HG02870 (cell line): ENCODE data around the gene TMIGD3.
"Not testable (repeated sequence)": the region's sequence is repeated elsewhere in the genome, so short reads cannot be mapped to it uniquely, and the experiment has no call there.

Experiments used
- ATAC-seq: cut with Tn5 transposase; IDR thresholded peaks from one replicate; pipeline ENCODE4 v1.9.1; 2021; ENCODE audit warnings: mild to moderate bottlenecking, moderate library complexity; ENCODE audit not compliant: unreplicated experiment

The TMIGD3 gene

DNA sequence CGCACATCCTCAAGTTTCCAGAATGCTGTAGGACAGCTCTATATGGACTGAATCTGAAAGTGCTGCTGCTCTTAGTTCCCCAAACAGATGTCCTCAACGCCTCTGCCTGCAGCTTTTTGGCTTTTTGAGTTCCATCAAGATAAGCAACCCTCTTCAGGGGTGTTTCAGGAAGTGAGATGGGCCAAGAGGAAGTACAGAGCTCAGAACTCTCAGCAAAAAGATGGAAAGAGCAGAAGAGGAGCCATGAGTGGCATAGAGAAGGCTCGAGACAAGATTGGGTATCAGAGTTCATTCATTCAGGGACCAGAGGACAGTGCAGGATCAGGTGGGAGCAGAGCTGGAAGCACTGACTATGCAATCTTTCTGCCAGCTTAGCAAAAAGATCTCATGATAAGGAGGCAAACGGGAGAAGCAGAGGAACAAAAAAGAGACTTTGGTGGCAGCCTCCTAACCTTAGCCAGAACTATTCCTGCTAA is at the start of gene TMIGD3, which contains the start of gene ADORA3:
TSS of gene TMIGD3 (minus strand) at position 49 of the 476 bp plus-strand sequence. CDS start 279 bp downstream, outside the sequence.
TSS of gene ADORA3 (minus strand) at position 49 of the 476 bp plus-strand sequence. CDS start 279 bp downstream, outside the sequence.
- no peak for ATAC-seq

- ATAC-seq: no peak
Measured at GRCh38 chr1:111553196-111553595, 49.8 kb upstream of the TMIGD3 start.

- ATAC-seq: no peak
Measured at GRCh38 chr1:111552587-111552986, 49.2 kb upstream of the TMIGD3 start.

DNA sequence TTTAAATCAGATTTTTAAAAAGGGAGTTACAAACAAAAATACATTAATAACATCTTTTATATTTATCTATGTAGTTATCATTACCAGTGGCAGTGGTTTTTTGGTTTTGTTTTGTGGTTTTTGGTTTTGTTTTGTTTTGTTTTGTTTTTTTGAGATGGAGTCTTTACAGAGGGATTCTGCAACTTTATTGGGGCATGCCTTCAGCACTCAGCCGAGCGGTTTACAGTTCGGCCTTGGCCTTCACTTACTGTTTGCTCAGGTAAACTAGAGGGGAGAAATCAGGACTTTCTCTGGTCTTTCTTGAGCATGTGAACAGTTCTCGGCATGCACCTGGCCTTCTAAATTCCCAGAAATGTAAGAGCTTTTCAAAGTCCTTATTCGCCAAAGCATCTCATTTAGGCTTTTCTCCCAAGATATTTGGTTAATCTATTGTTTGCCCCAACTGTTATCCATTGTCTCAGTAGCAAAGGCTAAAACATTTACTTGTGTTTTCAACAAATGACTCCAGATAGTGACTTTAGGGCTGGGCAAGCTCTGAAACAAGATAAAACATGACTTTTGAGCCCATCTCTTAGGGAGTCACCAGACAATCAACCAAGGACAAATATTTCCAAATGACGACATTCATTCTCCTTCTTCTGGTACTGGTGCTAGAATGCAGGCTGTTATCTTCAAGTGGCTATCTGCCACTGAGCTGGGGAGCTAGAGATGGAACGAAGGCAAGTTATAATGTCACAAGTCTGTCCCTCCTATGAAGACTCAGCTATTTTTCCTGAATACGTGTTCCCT is 48.4 kb upstream of the TMIGD3 start:
- no peak for ATAC-seq

DNA sequence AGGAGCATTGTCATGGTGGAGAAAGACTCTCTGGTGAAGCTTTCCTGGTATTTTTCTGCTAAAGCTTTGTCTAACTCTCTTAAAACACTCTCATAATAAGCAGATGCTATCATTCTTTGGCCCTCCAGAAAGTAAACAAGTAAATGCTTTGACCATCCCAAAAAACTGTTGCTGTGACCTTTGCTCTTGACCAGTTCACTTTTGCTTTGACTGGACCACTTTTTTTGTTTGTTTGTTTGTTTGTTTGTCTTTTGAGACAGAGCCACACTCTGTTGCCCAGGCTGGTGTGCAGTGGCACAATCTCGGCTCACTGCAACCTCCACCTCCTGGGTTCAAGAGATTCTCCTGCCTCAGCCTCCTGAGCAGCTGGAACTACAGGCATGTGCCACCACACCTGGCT is 44.4 kb upstream of the TMIGD3 start:
- ATAC-seq: not testable (repeated sequence)

- no peak for ATAC-seq
Measured at GRCh38 chr1:111542187-111542586, 38.8 kb upstream of the TMIGD3 start.

DNA sequence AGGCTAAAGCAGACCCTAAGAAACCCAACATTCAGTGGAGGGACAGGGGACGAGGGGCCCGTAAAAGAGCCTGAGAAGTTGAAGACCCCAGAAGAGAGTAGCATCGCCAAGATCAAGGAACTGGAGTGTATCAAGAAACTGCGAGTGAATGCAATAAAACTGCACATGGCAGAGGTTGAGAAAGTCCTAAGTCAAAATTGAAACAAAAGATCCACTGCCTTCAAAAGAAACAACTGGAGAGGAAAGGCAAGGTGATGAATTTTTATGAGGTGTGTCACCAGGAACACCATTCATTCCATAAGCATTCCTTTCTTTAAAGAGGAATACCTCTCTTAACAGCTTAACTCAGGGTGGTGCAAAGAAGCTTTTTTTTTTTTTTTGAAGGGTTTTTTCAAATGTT is 38.3 kb upstream of the TMIGD3 start:
- no peak for ATAC-seq

- ATAC-seq: no peak
Measured at GRCh38 chr1:111540928-111541327, 37.5 kb upstream of the TMIGD3 start.

DNA sequence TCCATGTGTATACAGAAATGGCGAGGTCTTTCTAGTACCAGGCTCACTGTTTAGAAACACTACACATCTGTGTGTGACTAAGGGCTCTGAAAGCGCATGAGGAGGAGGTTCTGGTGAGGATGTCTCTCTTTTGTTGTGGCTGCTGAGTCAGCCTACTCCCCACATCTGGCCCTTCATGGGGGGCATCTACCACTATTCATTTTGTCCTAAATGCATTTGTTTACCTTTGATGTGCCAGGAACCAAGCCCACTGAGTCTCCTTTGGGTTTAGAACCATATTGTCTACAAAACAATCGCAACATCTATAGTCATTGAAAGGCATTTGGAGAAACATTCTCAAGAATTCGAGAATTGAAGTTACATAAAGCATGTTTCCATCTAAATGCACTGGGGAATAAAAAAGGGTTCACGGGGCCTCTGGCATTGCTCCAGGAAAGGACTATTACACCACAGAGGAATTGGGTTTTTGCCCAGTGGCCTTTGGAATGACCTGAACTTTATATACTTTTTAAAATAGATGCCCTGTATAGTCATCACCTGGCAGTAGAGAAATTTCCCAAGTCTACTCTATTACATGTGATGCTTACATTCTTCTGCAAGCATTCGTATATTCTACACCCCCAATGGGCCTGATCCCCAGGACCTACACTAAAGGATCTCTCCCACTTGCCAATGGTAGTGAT is 35.1 kb upstream of the TMIGD3 start:
- no peak for ATAC-seq

GRCh38 chr1:111535256-111536191 is 32.1 kb upstream of the TMIGD3 start:
- ATAC-seq: no peak

DNA sequence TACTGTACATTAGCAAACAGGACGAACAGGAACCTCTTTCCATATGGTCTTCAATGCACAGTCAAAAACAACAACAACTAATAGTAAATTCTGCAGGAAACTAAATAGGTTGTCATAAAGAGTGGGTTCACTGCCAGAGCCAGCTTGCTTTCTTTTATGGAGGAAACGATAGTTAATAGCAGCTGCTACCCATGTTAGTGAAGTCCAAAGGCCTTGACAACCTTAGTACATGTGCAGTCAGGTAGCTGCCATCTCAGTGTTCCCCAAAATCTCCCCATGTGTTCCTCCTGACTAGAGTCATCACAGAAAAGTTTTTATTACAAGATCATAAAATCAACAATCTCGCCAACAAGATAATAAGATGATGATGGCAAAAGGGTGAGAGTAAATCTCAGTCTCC is 16.6 kb upstream of the TMIGD3 start:
- no peak for ATAC-seq

DNA sequence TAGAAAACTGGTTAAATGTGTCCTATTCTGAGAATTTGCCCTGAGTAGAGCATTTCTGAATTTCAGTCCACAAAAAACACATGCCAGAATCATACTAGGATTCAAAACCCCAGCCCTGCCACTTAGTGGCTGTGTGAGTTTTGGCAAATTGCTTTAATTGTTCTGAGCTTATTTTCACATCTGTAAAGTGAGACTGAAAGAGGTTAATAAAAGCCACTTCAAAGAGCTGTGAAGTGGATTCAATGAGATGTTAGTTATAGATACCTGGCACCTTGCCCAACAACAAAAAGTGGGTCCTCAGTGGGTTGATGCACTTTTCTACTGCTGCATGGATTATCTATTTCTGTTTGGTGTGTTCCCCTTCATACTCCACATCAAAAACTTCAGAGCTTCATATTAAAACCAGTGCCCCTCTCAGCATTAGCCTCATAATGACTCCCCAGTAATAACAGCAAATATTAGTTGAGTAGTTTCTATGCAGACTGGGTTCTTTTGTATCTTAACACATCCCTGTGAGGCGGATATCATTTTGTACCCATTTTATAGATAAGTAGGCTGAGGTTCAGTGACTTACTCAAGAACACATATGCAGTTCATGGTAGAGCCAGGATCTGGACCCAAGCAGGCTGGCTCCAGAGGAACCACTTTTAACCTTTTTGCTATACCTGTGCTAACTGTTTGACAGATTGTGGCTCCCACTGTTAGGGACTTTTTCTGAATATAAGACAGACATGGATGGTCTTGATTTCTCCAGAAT is 14.2 kb upstream of the TMIGD3 start:
- no peak for ATAC-seq

DNA sequence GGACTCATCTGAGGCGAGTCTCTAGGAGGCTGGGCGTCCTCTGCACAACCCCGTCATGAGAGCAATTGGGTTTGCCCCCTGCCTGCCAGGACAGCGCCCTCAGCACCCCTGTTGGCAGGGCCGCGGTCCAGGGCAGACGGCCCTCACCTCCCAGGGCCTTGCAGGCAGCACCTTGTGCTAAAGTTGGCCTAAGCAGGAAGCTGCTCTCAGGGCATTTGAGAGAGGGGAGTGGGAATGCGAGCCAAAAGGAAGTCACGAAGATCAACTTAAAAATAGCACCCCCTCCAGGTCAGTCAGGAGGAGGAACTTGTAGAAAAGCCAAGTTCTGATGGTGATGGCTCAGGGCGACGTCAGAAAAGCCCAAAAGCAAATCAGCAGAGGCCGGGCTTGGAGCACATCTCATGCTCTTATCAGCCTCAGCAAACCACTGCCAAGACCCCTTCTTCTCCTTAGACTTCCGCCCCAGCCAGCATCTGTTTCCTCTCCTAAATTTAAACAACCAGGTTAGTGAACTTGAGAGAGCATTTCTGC is 12.6 kb upstream of the TMIGD3 start:
- peak; percentile 39 for ATAC-seq

DNA sequence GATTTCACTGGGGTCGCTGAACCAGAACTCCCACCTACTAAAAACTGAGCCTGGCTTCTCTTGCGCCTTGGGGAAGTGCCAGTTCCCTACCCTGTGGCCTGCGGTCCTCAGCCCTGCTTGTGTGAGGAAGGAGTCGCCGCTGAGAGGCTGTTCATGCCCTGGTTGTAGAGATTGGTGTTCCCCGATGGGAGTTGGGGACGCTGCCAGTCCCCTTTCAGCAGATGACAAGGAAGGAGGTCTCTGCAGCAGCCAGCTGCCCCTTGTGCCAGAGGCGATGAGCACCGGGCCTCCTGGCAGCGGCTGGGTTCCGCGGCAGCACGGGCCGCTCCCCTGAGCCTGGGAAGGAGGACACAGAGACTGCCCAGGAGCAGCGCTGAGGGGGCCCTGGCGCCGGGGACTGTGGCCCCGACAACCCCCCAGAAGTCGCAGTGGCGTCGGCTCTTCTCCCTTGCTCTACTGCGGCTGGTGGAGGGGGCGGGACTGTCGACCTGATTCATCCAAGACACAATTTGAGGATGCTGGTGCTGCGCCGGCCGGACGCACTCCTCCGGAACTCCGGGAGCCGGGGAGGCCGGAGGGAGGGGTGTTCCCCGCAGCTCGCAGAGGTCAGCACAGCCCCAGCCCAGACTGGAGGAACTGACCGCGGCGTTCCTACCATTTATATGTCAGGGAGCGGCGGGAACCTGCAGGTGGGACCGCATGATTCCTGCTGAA is 12.0 kb upstream of the TMIGD3 start:
- peak; percentile 18 for ATAC-seq

DNA sequence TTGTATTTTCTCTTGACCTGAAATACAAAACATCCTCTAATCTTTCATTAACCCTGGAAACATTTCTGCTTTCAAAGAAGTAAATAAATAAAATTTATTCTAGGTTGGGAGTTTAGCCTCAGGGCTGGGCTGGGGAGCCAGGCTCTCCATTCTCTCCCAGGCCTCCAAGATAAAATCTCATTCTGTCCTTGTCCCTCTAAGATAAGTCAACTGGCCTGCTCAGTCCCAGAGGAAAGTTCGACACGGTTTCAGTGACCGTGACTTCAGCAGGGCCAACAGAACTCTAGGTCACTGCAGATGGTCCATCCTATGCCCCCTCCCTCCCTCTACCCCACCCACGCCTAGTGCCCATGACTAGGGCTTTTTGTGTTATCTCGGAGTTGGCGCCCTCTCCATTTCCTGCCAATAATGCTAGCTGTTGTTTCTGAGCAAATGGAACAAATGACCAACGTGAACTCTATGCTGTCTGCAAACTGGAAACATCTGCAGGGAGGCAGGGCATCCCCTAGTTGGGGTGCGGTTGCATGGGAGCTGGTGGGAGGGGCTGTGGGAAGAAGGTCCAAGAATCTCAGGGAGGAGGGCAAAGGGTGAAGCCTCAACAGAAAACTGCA is 10.1 kb upstream of the TMIGD3 start:
- ATAC-seq: no peak

DNA sequence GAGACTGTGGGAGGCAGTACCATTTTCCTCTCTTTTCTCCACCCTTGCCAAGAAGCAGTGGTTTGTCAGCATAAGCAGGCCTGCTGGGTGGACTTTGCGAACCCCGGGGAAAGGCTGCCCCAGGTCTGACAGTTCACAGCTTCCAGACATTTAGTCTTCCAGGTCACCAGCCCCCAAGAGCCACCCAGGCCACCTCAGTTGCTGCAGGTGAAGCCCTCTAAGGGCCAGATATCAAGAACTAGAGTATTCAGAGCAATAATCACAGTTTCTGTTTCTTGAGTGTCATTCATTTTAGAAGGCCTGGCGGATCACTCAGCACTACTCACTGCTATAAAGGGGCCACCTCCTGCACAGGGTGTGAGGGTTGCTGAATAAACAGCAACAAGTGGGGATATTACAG is 9.5 kb upstream of the TMIGD3 start:
- no peak for ATAC-seq

- ATAC-seq: no peak
Measured at GRCh38 chr1:111512132-111512889, 8.9 kb upstream of the TMIGD3 start.

GRCh38 chr1:111511370-111511769 is 7.9 kb upstream of the TMIGD3 start:
- no peak for ATAC-seq
